GM18526 (cell line): Measurements from ENCODE around the gene SQOR.

Experiments
- POLR2A ChIP-seq: IDR thresholded peaks from 3 replicates; pipeline ENCODE4 v1.6.1; 2011; ENCODE audit not compliant: insufficient read length; ENCODE audit errors: extremely low read depth

SQOR gene

GRCh38 chr15:45612790-45613415, 21.9 kb upstream of the SQOR start:
- no peak for TF ChIP-seq POLR2A

- no peak for TF ChIP-seq POLR2A
Observed at GRCh38 chr15:45616901-45617323, 17.9 kb upstream of the SQOR start.

GRCh38 chr15:45618813-45619212, 16.0 kb upstream of the SQOR start:
- TF ChIP-seq POLR2A: no peak

- TF ChIP-seq POLR2A: no peak
Observed at GRCh38 chr15:45628136-45628535, 6.7 kb upstream of the SQOR start.

- TF ChIP-seq POLR2A: no peak
Observed at GRCh38 chr15:45630917-45631691, 3.7 kb upstream of the SQOR start.

GRCh38 chr15:45631776-45632175, 3.1 kb upstream of the SQOR start:
- no peak for TF ChIP-seq POLR2A

- TF ChIP-seq POLR2A: no peak
Observed at GRCh38 chr15:45635191-45635638, 386 bp downstream of the SQOR start.

GRCh38 chr15:45635763-45636292, 999 bp downstream of the SQOR start:
- no peak for TF ChIP-seq POLR2A

GRCh38 chr15:45637141-45637540, 2.3 kb downstream of the SQOR start:
- TF ChIP-seq POLR2A: no peak

GRCh38 chr15:45637552-45638033, 2.8 kb downstream of the SQOR start:
- TF ChIP-seq POLR2A: no peak

GRCh38 chr15:45640616-45641015, 5.8 kb downstream of the SQOR start:
- no peak for TF ChIP-seq POLR2A

GRCh38 chr15:45641374-45641781, 6.5 kb downstream of the SQOR start:
- TF ChIP-seq POLR2A: no peak

- no peak for TF ChIP-seq POLR2A
Observed at GRCh38 chr15:45641999-45642932, 7.4 kb downstream of the SQOR start.

GRCh38 chr15:45644437-45644836, 9.6 kb downstream of the SQOR start:
- no peak for TF ChIP-seq POLR2A
